Measurements from ENCODE around the gene KCNAB1. TPM values are rescaled to one million over a fixed set of nuclear protein-coding genes. Genes with fewer than 3 reads are reported as not detected.
A peak's percentile ranks its signal among the peaks of the same experiment; 100 is the strongest.

The KCNAB1 gene
- total and polyA plus RNA-seq, 8 donors = 0.76 to 4.9 (median 3.2) TPM

DNA sequence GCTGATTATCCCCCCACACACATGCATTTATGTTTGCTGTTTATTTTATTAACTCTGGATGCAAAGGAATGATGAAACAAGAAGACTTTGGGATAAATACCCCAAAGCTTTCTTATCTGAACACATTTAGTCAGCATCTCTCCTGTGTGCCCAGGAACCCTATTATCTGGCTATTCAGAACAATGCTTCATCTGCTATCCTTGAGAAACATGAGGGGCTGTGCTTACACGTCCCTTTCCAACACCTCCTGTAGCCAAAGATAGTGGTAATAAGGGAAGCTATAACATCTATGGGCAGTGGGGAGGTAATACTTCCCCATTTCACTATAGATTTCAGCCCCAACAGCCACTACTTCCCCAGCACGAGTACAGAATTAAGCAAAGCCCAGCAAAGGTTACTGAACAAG is 339.8 kb downstream of the KCNAB1 start:
- 41 to 51% methylated on average over 2 of the region's 2 CpGs for WGBS, 2 donors
- FAIRE-seq = no peak
- intact Hi-C loops (cut with DNase I) = no loop called here
- no peak for ATAC-seq
- no peak for DNase-seq
- TF ChIP-seq, protein P1, sequence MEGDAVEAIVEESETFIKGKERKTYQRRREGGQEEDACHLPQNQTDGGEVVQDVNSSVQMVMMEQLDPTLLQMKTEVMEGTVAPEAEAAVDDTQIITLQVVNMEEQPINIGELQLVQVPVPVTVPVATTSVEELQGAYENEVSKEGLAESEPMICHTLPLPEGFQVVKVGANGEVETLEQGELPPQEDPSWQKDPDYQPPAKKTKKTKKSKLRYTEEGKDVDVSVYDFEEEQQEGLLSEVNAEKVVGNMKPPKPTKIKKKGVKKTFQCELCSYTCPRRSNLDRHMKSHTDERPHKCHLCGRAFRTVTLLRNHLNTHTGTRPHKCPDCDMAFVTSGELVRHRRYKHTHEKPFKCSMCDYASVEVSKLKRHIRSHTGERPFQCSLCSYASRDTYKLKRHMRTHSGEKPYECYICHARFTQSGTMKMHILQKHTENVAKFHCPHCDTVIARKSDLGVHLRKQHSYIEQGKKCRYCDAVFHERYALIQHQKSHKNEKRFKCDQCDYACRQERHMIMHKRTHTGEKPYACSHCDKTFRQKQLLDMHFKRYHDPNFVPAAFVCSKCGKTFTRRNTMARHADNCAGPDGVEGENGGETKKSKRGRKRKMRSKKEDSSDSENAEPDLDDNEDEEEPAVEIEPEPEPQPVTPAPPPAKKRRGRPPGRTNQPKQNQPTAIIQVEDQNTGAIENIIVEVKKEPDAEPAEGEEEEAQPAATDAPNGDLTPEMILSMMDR (IDR thresholded peaks at IDR 0.05) = no peak
- Histone ChIP-seq H3K27me3 (no peaks in the 10 kb centered on the region), H3K4me3 (no peak overlapping the region), H3K27ac (no peak overlapping the region), H3K4me1 (no peaks in the 10 kb centered on the region), H3K9me3 (no peaks in the 10 kb centered on the region), H3K36me3 (no peaks in the 10 kb centered on the region)

- TF ChIP-seq, protein P1 (IDR thresholded peaks at IDR 0.05) = no peak
- FAIRE-seq (no peak), DNase-seq (no peak), ATAC-seq (no peak)
- Histone ChIP-seq H3K27me3 (no peaks in the 10 kb centered on the region), H3K4me1 (no peaks in the 10 kb centered on the region), H3K36me3 (no peaks in the 10 kb centered on the region), H3K27ac (no peak overlapping the region), H3K4me3 (no peak overlapping the region), H3K9me3 (no peaks in the 10 kb centered on the region)
- 94 to 97% methylated on average over 1 of the region's 1 CpG for WGBS, 2 donors
- intact Hi-C loops (cut with DNase I) = no loop called here
These were observed 341.5 kb downstream of the KCNAB1 start for GRCh38 chr3:156461889-156462288.

DNA sequence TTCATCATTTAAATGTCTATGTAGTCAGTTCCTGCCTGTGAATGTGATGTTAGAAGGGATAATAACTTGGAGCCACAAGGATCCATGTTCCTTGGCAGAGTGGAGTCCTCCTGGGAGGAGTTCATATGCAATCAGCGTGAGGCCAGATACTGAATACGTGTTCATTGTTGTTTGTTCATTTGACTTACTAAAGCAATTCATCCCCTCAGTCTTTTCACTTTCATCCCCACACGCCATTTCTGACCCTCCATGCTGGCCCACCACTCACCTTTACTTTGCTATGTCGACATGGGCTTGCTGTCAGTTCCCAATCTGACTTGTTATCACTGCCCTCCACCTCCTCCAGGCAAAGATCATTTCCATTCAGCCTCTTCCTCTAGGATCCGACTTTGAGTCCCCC is 342.7 kb downstream of the KCNAB1 start:
- ATAC-seq (no peak), FAIRE-seq (no peak), DNase-seq (no peak)
- Histone ChIP-seq H3K4me1 (no peaks in the 10 kb centered on the region), H3K36me3 (no peaks in the 10 kb centered on the region), H3K27ac (no peak overlapping the region), H3K4me3 (no peak overlapping the region), H3K9me3 (no peaks in the 10 kb centered on the region), H3K27me3 (no peaks in the 10 kb centered on the region)
- intact Hi-C loops (cut with DNase I) = no loop called here
- TF ChIP-seq, protein P1 (IDR thresholded peaks at IDR 0.05) = no peak
- 75 to 77% methylated on average over 5 of the region's 5 CpGs for WGBS, 2 donors

GRCh38 chr3:156465194-156465593 is 344.8 kb downstream of the KCNAB1 start:
- H3K4me3 ChIP-seq = no peak overlapping the region
- no peaks in the 10 kb centered on the region for H3K4me1 ChIP-seq
- TF ChIP-seq, protein P1 (IDR thresholded peaks at IDR 0.05) = no peak
- intact Hi-C loops (cut with DNase I) = no loop called here
- DNase-seq = no peak
- H3K9me3 ChIP-seq = no peaks in the 10 kb centered on the region
- H3K27me3 ChIP-seq = no peaks in the 10 kb centered on the region
- no peaks in the 10 kb centered on the region for H3K36me3 ChIP-seq
- no peak for ATAC-seq
- 28 to 40% methylated on average over 3 of the region's 3 CpGs for WGBS, 2 donors
- no peak overlapping the region for H3K27ac ChIP-seq
- no peak for FAIRE-seq

DNA sequence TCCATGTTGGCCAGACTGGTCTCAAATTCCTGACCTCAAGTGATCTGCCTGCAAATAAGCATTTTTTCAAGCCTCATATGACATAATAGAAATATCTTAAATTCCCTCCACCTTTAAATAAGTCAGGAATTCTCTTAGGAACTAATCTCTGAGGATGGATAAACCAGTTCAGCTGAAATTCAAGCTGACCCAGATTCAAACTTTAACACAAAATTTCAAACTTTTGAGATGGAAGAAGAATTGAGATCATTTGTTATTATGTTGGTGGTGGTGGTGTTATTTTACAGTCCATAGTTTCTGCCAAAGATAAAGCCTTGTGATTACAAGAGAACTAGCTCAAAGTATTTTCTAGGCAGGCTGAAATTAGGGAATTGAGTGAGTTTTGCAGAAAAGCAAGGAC is 349.1 kb downstream of the KCNAB1 start:
- no peak for DNase-seq
- Histone ChIP-seq H3K4me1 (peaks cover 0 to 5% (median 0%) of the 10 kb centered on the region in 3 donors), H3K27me3 (no peaks in the 10 kb centered on the region), H3K4me3 (no peak overlapping the region), H3K27ac (no peak overlapping the region), H3K9me3 (no peaks in the 10 kb centered on the region), H3K36me3 (no peaks in the 10 kb centered on the region)
- ATAC-seq = no peak
- peak; percentile 5 for FAIRE-seq
- TF ChIP-seq, protein P1 (IDR thresholded peaks at IDR 0.05) = no peak
- intact Hi-C loops (cut with DNase I) = no loop called here

Measured in pancreas (tissue), 10 donors.